Neural cell (in vitro differentiated cells): Measurements from ENCODE around the gene YPEL1.

Experiments used
- EP300 ChIP-seq: fragments of 450-650 bp; conservative IDR thresholded peaks from 2 replicates; pipeline ENCODE4 v1.6.1; 2014; ENCODE audit warnings: antibody characterized with exemption, mild to moderate bottlenecking, moderate library complexity; ENCODE audit not compliant: poor library complexity, severe bottlenecking
- POLR2AphosphoS5 ChIP-seq: IDR thresholded peaks from 2 replicates; pipeline ENCODE4 v1.6.1; 2012
- SMC3 ChIP-seq: fragments of 450-650 bp; conservative IDR thresholded peaks from 2 replicates; pipeline ENCODE4 v1.6.1; 2014; ENCODE audit warnings: antibody characterized with exemption, mild to moderate bottlenecking, moderate library complexity; ENCODE audit not compliant: poor library complexity
- TF ChIP-seq, protein P1 (sequence below): fragments of 450-650 bp; IDR thresholded peaks from 2 replicates; pipeline ENCODE4 v1.5.1; 2014; ENCODE audit warnings: antibody characterized with exemption, mild to moderate bottlenecking, moderate library complexity; ENCODE audit not compliant: poor library complexity, severe bottlenecking

DNA sequence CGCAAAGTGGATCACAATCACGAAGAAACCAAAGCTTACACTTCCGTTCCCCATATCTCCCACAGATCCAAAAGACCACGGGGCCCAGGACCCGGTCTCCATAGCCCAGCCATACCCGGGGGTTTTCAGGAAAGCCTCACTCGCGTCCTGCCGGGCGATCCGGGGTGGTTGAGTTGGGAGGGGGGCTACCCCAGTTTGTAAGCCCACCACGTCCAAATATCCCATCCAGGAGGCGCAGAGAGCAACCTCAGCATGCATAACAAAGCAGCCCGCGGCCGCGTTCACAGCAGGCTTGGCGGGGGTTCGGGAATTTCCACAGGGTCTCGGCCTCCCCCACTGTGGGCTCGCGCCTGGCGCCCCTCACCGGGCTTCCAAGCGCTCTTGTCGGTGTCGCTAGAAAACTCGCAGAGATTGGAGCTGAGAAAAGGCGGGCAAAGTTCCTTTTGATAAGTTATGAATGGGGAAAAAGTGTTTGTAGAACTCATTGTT is 84.0 kb downstream of the YPEL1 start:
- TF ChIP-seq, protein P1, sequence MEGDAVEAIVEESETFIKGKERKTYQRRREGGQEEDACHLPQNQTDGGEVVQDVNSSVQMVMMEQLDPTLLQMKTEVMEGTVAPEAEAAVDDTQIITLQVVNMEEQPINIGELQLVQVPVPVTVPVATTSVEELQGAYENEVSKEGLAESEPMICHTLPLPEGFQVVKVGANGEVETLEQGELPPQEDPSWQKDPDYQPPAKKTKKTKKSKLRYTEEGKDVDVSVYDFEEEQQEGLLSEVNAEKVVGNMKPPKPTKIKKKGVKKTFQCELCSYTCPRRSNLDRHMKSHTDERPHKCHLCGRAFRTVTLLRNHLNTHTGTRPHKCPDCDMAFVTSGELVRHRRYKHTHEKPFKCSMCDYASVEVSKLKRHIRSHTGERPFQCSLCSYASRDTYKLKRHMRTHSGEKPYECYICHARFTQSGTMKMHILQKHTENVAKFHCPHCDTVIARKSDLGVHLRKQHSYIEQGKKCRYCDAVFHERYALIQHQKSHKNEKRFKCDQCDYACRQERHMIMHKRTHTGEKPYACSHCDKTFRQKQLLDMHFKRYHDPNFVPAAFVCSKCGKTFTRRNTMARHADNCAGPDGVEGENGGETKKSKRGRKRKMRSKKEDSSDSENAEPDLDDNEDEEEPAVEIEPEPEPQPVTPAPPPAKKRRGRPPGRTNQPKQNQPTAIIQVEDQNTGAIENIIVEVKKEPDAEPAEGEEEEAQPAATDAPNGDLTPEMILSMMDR = no peak
- TF ChIP-seq EP300 (no peak), SMC3 (no peak), POLR2AphosphoS5 (no peak)
